DND-41 (cell line): Measurements from ENCODE around the gene TBC1D1.

ENCODE experiments used
- ATAC-seq: fragments of 200-7000 bp; cut with Tn5 transposase; 3 replicates; pipeline ENCODE4 v1.9.1; 2021; ENCODE audit warnings: low read depth; ENCODE audit not compliant: insufficient read depth
- DNase-seq: peaks from one replicate; pipeline ENCODE4 v3.0.0-alpha.2; 2020
- H2AFZ ChIP-seq: 2 replicates; pipeline ENCODE4 v1.6.0; 2012; ENCODE audit warnings: low read depth, low read length
- H3K27ac ChIP-seq: 2 replicates; pipeline ENCODE4 v1.5.1; 2012; ENCODE audit warnings: low read length, inconsistent platforms
- H3K27me3 ChIP-seq: fragments of 200-600 bp; sonication (generic); 2 replicates; pipeline ENCODE4 v1.6.0; 2012; ENCODE audit warnings: low read length, mild to moderate bottlenecking, inconsistent platforms; ENCODE audit not compliant: insufficient read depth, poor library complexity
- H3K36me3 ChIP-seq: 2 replicates; pipeline ENCODE4 v1.5.1; 2012; ENCODE audit warnings: low read length, inconsistent platforms; ENCODE audit not compliant: insufficient read depth
- H3K4me1 ChIP-seq: 2 replicates; pipeline ENCODE4 v1.5.1; 2012; ENCODE audit warnings: mild to moderate bottlenecking, low read length; ENCODE audit not compliant: insufficient read depth
- H3K4me2 ChIP-seq: 2 replicates; pipeline ENCODE4 v1.6.0; 2012; ENCODE audit warnings: mild to moderate bottlenecking, moderate library complexity, low read length, inconsistent platforms; ENCODE audit not compliant: insufficient read depth
- H3K4me3 ChIP-seq, 2 experiments: fragments of 200-600 bp in 1 of 2; shearing (Covaris generic) in 1 of 2; 2 replicates each; pipeline ENCODE4 v1.5.1; 2012 to 2016; ENCODE audit warnings: inconsistent platforms in 2 of 2, low read length in 2 of 2, mild to moderate bottlenecking in 2 of 2, low read depth in 1 of 2, moderate library complexity in 1 of 2
- H3K79me2 ChIP-seq: 2 replicates; pipeline ENCODE4 v1.6.0; 2012; ENCODE audit warnings: low read length, inconsistent platforms; ENCODE audit not compliant: insufficient read depth
- H3K9ac ChIP-seq: 2 replicates; pipeline ENCODE4 v1.6.0; 2012; ENCODE audit warnings: low read depth, mild to moderate bottlenecking, inconsistent platforms, low read length, moderate library complexity
- H3K9me3 ChIP-seq: 2 replicates; pipeline ENCODE4 v1.5.1; 2012; ENCODE audit warnings: low read length, moderate library complexity, mild to moderate bottlenecking, inconsistent platforms; ENCODE audit not compliant: insufficient read depth, severe bottlenecking
- H4K20me1 ChIP-seq: 2 replicates; pipeline ENCODE4 v1.6.0; 2012; ENCODE audit warnings: low read length; ENCODE audit not compliant: insufficient read depth
- CTCF ChIP-seq: IDR thresholded peaks from 2 replicates; pipeline ENCODE4 v1.5.1; 2012; ENCODE audit warnings: borderline replicate concordance, low read length, moderate library complexity, mild to moderate bottlenecking; ENCODE audit not compliant: poor library complexity, severe bottlenecking; ENCODE audit errors: extremely low read depth
- EZH2 ChIP-seq: IDR thresholded peaks from 3 replicates; pipeline ENCODE4 v1.6.1; 2012; ENCODE audit warnings: borderline replicate concordance, low read depth, mild to moderate bottlenecking, moderate library complexity, low read length, inconsistent platforms; ENCODE audit not compliant: severe bottlenecking

The TBC1D1 gene

DNA sequence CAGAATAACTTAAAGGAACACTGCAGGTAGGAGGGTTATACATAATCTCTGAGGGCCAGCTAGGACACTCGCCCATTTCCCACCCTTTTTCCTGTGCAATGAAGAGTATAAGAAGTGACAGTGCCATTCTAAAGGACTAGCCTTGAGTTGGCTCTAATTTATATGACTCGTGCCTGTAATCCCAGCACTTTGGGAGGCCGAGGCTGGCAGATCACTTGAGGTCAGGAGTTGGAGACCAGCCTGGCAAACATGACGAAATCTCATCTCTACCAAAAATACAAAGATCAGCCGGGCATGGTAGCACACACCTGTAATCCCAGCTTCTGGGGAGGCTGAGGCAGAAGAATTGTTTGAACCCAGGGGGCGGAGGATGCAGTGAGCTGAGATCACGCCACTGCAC is 4.4 kb downstream of the TBC1D1 start:
- H2AFZ ChIP-seq: no peak overlapping the region

GRCh38 chr4:37896206-37896860 is 5.4 kb downstream of the TBC1D1 start:
- H3K27ac ChIP-seq: no peak overlapping the region
- peaks cover 57% of the 10 kb centered on the region for H3K79me2 ChIP-seq
- no peaks in the 10 kb centered on the region for H3K36me3 ChIP-seq
- no peak overlapping the region for H3K4me3 ChIP-seq
- no peaks in the 10 kb centered on the region for H3K9me3 ChIP-seq
- H3K9ac ChIP-seq: no peak overlapping the region
- TF ChIP-seq EZH2: no peak
- no peak for TF ChIP-seq CTCF
- H4K20me1 ChIP-seq: peaks cover 16% of the 10 kb centered on the region; the same call in 1 of the 2 replicates
- H2AFZ ChIP-seq: no peak overlapping the region
- H3K27me3 ChIP-seq: no peaks in the 10 kb centered on the region
- no peak for ATAC-seq
- DNase-seq: no peak
- H3K4me2 ChIP-seq: no peak overlapping the region
- H3K4me1 ChIP-seq: peaks cover 14% of the 10 kb centered on the region

More for the DNA sequence above, 4.4 kb downstream of the TBC1D1 start:
- no peak overlapping the region for H3K27ac ChIP-seq
- H3K9me3 ChIP-seq: no peaks in the 10 kb centered on the region
- H3K36me3 ChIP-seq: no peaks in the 10 kb centered on the region; the same call in 1 of the 2 replicates
- no peak overlapping the region for H3K4me3 ChIP-seq
- DNase-seq (no peak), ATAC-seq (no peak)
- TF ChIP-seq EZH2 (no peak), CTCF (no peak)
- H4K20me1 ChIP-seq: peaks cover 13% of the 10 kb centered on the region; the same call in 1 of the 2 replicates
- H3K79me2 ChIP-seq: peaks cover 57% of the 10 kb centered on the region
- peaks cover 19% of the 10 kb centered on the region for H3K4me1 ChIP-seq
- no peak overlapping the region for H3K4me2 ChIP-seq
- H3K27me3 ChIP-seq: no peaks in the 10 kb centered on the region
- no peak overlapping the region for H3K9ac ChIP-seq

DNA sequence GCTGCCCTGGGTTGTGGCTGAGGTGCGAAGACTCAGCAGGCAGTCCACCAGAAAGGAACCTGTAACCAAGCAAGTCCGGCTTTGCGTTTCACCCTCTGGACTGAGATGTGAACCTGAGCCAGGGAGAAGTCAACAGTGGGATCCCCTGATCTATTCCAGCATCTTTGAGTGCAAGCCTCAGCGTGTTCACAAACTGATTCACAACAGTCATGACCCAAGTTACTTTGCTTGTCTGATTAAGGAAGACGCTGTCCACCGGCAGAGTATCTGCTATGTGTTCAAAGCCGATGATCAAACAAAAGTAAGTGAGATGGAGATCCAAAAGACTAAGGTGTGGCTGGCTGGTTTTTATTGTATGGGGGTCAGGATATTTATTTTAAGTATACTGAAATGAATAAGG is 11.3 kb downstream of the TBC1D1 start:
- no peak for ATAC-seq
- Histone ChIP-seq H3K4me1 (no peaks in the 10 kb centered on the region), H3K9me3 (no peaks in the 10 kb centered on the region), H3K4me3 (no peak overlapping the region), H3K36me3 (peaks cover 26% of the 10 kb centered on the region), H3K4me2 (no peak overlapping the region), H3K9ac (no peak overlapping the region), H2AFZ (no peak overlapping the region), H4K20me1 (0 out of 2 replicates have a peak, but pooled peaks cover 11% of the 10 kb centered on the region), H3K79me2 (peaks cover 30% of the 10 kb centered on the region), H3K27me3 (no peaks in the 10 kb centered on the region), H3K27ac (no peak overlapping the region)
- no peak for TF ChIP-seq EZH2
- no peak for TF ChIP-seq CTCF
- DNase-seq: no peak
